OCI-LY1 (cell line): ENCODE results near the gene C2orf15.

Experiments used
- CTCF ChIP-seq: fragments of 200-600 bp; sonication (generic), shearing (Covaris generic); IDR thresholded peaks from 2 replicates; pipeline ENCODE4 v1.5.1; 2017; ENCODE audit warnings: mild to moderate bottlenecking, antibody characterized with exemption, low read length, moderate library complexity, mixed read lengths
- EZH2 ChIP-seq: fragments of 200-600 bp; sonication (generic), shearing (Covaris generic); IDR thresholded peaks from 2 replicates; pipeline ENCODE4 v1.8.0; 2017; ENCODE audit warnings: borderline replicate concordance, mixed run types, mild to moderate bottlenecking, antibody characterized with exemption, low read length, moderate library complexity, mixed read lengths

- TF ChIP-seq CTCF (no peak), EZH2 (no peak)
Observed at GRCh38 chr2:99153921-99154604, 12.6 kb downstream of the C2orf15 start.
